T follicular helper cell (primary cell): ENCODE results near the gene VPS25.
"Not testable (repeated sequence)": the region's sequence is repeated elsewhere in the genome, so short reads cannot be mapped to it uniquely, and the experiment has no call there.

Source experiments
- DNase-seq: peaks from one replicate; pipeline ENCODE4 v3.0.0-alpha.2; 2020; ENCODE audit warnings: low read depth

The VPS25 gene

DNA sequence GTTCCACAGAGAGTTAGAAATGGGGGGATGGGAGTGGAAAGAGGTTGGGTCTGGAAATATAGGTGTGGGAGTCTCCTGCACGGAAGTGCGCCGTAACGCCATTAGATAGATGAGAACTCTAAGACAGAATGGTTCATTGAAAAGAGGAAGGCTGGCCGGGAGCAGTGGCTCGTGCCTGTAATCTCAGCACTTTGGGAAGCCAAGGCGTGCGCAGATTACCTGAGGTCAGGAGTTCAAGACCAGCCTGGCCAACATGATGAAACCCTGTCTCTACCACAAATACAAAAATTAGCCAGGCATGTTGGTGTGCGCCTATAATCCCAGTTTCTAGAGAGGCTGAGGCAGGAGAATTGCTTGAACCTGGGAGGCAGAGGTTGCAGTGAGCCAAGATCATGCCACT lies 5.2 kb upstream of the VPS25 start:
- not testable (repeated sequence) for DNase-seq

DNA sequence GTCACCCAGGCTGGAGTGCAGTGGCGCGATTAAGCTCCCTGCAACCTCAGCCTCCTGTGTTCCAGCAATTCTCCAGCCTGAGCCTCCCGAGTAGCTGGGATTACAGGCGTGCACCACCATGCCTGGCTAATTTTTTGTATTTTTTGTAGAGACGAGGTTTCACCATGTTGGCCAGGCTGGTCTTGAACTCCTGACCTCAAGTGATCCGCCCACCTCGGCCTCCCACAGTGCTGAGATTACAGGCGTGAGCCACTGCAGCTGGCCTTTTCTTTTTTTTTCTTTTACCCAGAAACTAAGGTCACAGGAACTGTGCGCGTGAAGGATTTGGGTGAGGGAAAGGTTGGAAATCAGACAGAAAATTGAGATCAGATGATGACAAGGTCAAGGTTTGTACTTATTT lies 3.3 kb upstream of the VPS25 start:
- DNase-seq: not testable (repeated sequence)

DNA sequence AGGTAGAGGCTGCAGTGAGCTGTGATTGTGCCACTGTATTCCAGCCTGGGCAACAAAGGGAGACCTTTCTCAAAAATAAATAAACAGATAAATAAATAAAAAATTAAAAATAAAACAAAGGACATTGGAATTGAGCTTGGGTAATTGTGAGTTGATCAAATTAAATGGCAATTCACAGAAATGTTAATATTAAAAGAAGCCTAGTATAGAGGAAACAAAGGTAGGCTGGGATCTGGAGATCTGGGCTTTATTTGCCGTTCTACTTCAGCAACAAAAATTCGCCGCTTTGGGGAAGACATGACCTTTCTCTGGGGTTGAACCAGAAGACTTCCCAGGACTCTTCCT lies 332 bp upstream of the VPS25 start:
- no peak for DNase-seq

DNA sequence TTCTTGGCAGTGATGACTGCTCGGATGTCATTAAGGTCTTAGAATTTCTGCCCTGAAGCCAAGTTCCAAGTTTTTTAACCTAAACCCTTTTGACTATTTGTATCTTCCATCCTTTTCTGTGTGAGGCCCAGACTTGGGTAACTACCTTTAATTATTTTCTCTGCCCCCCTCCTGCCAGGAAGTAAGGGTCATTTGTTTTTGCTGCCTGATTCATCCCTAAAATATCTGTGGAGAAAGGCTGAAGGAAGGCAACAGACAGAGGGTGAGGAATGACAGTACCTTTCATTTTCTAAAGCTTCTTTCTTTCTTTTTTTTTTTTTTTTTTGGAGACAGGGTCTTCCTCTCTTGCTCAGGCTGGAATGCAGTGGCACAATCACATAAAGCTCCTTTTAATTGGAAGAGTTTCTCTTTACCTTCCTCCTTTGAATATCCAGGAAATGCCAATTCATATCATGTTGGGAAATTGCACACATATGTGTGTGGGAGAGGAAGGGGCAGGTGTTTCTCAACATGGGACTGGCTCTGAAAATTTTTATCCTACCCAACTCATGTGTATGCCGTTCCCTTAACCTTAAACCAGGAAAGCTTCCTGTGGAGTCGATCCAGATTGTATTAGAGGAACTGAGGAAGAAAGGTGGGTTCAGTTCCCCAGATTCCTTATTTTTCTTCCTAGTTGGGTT lies 957 bp downstream of the VPS25 start:
- no peak for DNase-seq

DNA sequence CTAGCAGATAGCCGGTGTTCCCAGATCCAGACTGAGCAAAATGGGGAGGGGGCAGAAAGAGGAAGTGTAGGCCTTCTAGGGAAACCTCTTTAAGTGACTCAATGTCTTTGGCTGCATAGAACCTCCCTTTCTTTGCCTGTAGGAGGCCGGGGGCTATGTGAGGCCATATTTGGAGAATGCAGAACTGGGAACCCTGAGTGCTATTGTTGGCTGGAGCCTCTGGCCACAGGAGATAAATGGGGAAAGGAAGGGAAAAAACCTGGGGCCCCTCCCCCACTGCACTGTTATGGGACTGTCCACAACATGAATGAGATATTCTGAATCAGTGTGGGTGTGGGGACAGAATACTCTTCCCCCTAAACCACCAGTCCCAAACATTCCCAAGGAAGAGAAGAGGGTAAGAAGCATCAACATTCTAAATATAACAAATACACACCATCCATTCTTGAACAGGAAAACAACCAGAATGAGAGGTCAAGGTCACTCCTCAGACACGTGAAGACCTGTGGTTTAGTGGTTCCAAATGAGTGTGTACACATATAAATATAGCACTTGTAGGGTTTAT lies 2.4 kb downstream of the VPS25 start:
- no peak for DNase-seq

DNA sequence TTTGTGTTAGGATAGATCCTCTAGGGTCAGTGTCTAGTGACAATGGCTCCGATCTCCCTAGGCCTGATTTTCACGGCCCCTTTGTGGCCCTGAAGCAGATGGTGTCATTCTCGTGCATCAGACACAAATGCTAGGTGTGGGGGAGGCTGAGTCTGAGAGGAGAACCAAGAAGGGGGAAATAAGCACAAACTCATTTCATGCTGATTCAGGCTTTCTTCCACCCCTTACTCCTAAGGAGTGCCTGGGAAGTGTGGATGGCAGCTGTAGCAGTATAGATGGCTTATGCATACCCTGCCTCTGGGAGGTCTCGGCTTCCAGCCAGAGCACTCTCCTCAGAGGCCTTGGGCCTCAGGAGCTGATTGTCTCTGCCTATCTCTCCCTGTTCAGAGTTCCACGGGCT lies 5.3 kb downstream of the VPS25 start:
- DNase-seq: no peak

DNA sequence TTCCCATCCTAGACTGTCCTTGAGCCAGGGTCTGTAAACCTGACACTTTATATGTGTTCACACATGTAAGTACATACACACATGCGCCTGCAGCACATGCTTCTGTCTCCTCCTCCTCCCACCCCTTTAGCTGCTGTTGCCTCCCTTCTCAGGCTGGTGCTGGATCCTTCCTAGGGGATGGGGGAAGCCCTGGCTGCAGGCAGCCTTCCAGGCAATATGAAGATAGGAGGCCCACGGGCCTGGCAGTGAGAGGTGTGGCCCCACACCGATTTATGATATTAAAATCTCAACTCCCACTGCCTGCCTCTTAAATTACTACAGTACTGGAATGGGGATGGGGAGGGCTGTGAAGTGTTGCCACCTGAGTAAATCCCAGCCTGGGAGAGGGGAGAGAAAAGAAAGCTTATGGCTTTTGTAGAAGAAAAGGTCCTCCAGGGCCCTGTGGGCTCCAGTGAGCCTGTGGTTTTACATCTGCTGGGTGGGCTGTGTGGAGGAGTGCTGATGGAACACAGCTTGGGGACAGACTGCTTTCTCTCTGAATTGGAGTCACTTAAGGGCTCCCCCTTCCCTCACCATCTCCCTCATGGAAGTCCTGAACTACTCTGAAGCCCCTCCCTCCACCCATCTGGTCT lies 6.2 kb downstream of the VPS25 start:
- DNase-seq: no peak

DNA sequence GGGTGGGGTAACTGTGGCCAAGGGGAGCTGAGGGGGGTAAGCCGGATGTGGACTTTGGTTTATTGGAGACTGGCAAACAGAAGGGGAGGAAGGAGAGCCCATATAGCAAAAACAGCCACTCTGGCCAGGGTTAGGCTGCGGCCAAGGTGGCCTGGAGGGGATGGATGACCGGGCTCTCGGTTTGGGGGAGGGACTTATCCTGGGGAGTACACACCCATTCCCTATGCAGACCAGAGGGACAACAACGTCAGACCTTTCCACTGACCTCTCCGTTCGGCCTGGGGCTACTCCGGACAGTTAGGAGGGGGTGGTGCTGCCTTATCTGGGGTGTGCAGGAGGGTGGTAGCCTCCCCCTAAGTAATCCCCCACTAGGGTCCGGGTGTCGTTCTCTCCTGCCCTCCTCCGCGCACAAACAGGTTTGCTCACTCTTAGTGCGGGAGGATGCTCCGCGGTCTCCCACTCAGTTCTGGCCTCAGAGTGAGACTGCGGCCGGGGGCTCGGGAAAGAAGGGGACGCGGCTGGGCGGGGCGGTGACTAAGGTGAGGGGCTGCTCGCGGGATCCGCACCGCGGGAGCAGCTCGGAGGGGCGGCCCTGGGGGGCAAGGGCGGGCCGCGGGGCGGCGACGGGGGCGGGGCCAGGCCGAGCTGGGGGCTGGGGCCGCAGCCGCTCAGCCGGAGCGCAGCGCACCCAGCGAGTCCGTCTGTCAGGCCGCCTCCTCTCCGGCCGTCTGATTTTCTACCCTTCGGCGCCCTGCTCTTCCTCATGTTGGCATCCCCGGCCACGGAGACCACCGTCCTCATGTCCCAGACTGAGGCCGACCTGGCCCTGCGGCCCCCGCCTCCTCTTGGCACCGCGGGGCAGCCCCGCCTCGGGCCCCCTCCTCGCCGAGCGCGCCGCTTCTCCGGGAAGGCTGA lies 6.9 kb downstream of the VPS25 start, which contains the start of gene WNK4:
WNK4 (plus strand) TSS at position 675 of the 915 bp plus-strand sequence; CDS start at position 764, 89 bp downstream.
- DNase-seq: no peak

DNA sequence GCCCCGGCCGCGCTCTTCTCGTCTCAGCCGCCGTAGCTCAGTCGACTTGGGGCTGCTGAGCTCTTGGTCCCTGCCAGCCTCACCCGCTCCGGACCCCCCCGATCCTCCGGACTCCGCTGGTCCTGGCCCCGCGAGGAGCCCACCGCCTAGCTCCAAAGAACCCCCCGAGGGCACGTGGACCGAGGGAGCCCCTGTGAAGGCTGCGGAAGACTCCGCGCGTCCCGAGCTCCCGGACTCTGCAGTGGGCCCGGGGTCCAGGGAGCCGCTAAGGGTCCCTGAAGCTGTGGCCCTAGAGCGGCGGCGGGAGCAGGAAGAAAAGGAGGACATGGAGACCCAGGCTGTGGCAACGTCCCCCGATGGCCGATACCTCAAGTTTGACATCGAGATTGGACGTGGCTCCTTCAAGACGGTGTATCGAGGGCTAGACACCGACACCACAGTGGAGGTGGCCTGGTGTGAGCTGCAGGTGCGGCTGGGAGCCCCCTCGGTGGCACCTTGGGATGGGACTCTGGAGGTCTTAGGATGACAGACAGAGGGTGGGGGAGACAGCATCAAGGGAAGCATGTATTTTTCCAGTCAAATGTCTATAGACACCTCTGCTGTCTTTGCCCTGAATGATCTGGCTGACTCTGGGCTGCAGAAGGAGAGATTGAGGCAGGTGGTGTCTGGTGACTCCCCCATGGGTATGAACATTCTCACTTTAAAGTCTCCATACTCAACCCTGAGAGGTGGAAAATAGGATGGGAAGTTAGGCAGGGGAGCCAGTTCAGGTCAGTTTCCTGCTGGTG lies 7.8 kb downstream of the VPS25 start:
- DNase-seq: no peak

DNA sequence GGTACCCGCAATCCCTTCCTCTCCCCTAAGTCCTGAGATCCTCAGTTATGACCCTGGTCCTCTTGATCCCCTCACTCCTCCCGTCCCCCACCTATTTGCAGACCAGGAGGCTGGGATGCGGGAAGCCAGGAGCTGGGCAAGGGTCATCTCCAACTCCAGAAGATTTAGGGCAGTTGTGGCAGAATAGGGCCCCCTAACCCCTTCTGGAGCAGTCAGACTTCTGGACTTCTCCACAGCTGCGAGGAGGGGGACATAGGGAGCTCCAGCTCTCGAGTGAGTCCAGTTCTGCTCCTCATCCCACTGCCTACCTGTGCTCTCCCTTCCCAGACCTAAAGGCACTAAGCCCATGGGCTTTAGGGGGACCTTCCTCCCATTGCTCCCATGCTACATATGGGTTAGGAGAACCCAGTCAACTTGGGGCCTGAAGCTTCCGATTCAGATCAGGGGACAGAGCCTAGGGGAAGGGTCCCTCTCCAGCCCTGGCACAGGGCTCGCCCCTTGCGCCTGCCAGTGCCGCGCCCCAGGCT lies 8.5 kb downstream of the VPS25 start:
- no peak for DNase-seq

DNA sequence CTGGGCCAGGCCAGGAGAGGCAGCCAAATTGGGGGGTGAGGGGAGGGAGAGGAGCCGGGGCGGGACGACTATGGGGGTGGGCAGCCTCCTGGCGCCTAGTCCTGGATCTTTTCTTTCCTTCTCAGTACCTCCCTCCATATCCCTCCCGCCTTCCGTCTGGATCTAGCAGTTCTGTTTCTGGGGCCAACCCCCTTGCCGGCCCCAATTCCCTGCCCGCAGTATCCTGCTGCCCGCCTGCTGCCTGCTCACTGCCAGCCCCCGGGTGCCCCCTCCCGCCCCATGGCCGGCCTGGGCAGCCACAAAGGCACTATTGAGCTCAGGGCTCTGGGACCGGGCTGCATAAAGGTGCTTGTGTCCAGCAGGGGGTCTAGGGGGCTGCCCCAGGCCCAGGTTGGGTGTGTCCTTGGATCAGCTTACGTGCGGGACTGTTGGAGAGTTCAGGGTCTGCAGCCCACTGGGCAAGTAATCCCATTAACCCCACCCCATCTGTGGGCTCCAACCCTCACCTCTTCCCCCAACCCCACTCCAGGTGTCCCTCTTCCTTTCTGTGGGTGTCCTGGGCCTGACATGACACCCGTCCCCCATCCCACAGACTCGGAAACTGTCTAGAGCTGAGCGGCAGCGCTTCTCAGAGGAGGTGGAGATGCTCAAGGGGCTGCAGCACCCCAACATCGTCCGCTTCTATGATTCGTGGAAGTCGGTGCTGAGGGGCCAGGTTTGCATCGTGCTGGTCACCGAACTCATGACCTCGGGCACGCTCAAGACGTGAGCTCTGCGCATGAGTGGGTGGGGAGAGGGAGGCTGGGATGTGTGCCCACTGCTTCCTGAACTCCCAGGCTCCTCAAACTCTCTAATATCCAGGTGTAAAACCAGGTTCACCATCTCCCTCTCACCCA lies 9.2 kb downstream of the VPS25 start:
- no peak for DNase-seq

DNA sequence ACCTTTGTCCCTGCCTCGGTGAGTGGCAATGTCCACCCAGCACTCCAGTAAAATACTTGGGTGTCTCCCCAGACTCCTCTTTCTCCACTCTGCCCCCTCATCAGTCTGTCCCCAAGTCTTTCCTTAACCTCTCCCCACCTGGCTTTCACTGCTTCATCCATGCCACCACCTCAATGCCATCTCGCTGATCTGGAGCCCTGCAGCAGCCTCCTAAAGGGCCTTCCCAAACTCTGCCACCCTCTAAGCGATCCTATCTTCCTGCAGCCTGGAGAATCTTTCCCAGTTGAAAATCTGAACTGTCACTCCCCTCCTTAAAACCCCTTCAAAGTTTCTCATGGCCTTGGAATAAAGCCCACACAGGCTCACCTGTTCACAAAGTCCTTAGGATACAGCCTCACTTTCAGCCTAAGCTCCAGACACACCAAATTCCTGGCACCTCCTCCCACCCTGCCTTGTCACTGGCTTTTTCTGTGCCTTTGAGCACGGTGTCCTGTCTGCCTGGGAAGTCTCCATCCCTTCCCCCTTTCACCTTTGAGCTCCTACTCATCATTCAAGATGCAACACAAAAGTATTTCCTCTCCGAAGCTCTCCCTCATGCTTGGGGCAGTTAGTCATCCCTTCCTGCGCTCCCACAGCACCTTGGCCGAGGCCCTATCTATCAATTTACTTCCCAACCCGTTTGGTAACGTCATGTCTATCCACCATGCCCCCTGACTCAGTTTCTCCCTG lies 10.0 kb downstream of the VPS25 start:
- no peak for DNase-seq

DNA sequence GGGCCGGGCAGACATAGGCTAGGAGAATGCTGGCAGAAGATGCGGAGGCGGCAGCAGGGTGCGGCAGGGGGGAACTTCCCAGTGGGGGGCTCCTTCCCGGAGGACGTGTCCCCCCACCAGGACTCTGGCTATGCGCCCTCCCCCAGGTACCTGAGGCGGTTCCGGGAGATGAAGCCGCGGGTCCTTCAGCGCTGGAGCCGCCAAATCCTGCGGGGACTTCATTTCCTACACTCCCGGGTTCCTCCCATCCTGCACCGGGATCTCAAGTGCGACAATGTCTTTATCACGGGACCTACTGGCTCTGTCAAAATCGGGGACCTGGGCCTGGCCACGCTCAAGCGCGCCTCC lies 10.5 kb downstream of the VPS25 start:
- no peak for DNase-seq

DNA sequence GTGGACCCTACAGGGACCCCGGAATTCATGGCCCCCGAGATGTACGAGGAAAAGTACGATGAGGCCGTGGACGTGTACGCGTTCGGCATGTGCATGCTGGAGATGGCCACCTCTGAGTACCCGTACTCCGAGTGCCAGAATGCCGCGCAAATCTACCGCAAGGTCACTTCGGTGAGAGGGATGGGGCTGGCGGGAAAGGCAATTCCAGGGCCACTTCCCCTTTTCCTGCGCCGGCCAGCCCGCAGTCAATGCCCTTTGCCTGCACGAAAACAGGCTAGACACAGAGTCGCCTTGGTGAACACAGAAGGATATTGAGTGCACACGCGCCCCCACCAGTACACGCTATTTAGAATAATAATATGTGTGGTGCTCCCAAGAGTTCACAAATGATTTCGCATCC lies 11.2 kb downstream of the VPS25 start:
- DNase-seq: no peak

DNA sequence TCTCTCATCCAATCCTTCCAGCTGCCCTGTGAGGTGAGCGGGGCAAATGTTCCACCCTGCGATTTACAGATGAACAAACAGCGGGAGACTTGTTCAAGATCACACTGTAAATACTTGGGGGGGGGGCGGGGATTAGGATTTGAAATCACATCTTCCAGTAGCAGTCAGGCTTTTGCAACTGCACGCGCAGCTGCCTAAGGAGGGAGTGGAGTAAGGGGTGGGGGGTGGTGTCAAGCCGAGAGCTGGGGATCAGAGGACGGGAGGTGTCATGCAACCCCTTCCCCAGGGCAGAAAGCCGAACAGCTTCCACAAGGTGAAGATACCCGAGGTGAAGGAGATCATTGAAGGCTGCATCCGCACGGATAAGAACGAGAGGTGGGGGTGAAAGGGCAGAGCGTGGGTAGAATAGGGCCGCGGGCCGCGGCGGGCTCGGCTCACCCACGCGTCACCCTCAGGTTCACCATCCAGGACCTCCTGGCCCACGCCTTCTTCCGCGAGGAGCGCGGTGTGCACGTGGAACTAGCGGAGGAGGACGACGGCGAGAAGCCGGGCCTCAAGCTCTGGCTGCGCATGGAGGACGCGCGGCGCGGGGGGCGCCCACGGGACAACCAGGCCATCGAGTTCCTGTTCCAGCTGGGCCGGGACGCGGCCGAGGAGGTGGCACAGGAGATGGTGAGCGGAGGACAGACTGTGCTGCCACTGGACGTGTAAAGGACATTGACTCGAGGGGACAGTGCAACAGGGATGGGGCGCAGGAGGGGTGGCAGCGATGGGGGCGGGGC lies 11.8 kb downstream of the VPS25 start:
- no peak for DNase-seq

DNA sequence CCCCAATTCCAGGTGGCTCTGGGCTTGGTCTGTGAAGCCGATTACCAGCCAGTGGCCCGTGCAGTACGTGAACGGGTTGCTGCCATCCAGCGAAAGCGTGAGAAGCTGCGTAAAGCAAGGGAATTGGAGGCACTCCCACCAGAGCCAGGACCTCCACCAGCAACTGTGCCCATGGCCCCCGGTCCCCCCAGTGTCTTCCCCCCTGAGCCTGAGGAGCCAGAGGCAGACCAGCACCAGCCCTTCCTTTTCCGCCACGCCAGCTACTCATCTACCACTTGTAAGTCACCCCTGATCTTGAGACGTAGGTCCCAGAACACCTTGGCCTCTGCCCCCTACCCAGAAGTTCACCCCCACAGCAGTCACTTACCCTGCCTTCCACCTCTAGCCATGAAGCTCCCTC lies 14.0 kb downstream of the VPS25 start:
- DNase-seq: no peak

DNA sequence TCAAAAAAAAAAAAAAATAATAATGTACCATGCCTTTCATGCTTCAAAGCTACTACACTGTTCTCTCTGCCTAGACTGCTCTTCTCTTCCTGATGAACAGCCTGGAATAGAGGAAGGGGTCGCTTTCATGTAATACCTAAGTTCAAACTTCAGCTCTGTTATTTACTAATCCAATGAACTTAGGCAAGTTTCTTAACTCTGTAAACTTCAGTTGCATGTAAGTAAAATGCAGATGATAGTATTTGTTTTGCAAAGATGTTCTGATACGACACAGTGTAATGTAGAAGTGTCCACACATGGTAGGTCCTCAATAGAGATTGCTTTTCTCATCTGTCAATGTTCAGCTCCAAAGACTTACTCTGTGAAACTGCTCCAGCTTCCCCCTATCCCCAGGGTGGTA lies 18.7 kb downstream of the VPS25 start:
- DNase-seq: no peak

DNA sequence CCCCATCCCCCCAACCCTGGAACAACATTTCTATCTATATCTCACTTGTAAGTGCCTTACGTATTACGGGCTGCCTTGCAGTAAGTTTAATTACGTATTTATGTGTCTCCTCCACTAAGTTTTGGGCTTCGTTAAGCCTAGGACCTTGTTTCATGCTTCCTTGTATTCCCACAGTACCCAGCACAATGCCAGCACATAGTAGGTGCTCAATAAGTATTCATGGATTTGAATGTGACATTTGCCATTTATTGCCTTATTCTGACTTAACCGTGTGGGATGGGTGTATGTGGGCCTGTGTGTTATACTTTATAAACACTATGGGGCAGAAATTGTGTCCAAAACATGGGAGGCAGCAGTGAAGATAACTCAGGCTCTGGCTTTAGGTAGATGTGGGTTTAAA lies 19.3 kb downstream of the VPS25 start:
- no peak for DNase-seq

DNA sequence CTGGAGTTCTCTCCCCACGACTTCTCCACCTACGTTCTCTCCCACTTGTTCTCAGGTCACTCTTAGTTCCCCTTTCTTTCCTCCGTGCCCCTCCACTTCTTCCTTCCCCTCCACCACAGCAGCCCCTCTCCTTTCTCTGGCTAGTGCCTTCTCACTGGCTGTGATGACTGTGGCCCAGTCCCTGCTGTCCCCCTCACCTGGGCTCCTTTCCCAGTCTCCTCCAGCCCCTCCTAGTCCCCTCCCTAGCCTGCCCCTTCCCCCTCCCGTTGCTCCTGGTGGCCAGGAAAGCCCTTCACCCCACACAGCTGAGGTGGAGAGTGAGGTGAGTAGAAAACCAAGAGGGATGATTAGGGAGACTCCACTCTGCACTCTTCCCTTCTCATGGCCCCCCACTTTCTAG lies 21.8 kb downstream of the VPS25 start:
- no peak for DNase-seq
